ENCODE results near the gene EEPD1.

Gene EEPD1

GRCh38 chr7:36165802-36166201, 12.7 kb downstream of the EEPD1 start:
- no peaks in the 10 kb centered on the region for H3K36me3 ChIP-seq
- no peak for TF ChIP-seq CTCF (IDR thresholded peaks at IDR 0.05; ENCODE audit: low read depth, low read length)
- no peaks in the 10 kb centered on the region for H3K9me3 ChIP-seq (ENCODE audit: severe bottlenecking)
- no peaks in the 10 kb centered on the region for H3K27me3 ChIP-seq (ENCODE audit: insufficient read depth, low read depth, severe bottlenecking)
- H3K4me3 ChIP-seq (ENCODE audit: low read depth, low read length): no peak overlapping the region
- DNase-seq: no peak
- H3K27ac ChIP-seq: no peak overlapping the region

- H3K27me3 ChIP-seq (ENCODE audit: insufficient read depth, low read depth, severe bottlenecking): no peaks in the 10 kb centered on the region
- H3K27ac ChIP-seq: no peak overlapping the region
- no peak for DNase-seq
- H3K4me3 ChIP-seq (ENCODE audit: low read depth, low read length): no peak overlapping the region
- no peaks in the 10 kb centered on the region for H3K36me3 ChIP-seq
- no peak for TF ChIP-seq CTCF (IDR thresholded peaks at IDR 0.05; ENCODE audit: low read depth, low read length)
- no peaks in the 10 kb centered on the region for H3K9me3 ChIP-seq (ENCODE audit: severe bottlenecking)
These were observed 14.5 kb downstream of the EEPD1 start for GRCh38 chr7:36167403-36168050.

- H3K9me3 ChIP-seq (ENCODE audit: severe bottlenecking): no peaks in the 10 kb centered on the region
- H3K27ac ChIP-seq: no peak overlapping the region
- TF ChIP-seq CTCF (IDR thresholded peaks at IDR 0.05; ENCODE audit: low read depth, low read length): no peak
- no peaks in the 10 kb centered on the region for H3K27me3 ChIP-seq (ENCODE audit: insufficient read depth, low read depth, severe bottlenecking)
- DNase-seq: no peak
- no peaks in the 10 kb centered on the region for H3K36me3 ChIP-seq
- H3K4me3 ChIP-seq (ENCODE audit: low read depth, low read length): no peak overlapping the region
These were observed 18.4 kb downstream of the EEPD1 start for GRCh38 chr7:36171503-36171902.

- Histone ChIP-seq H3K27ac (no peak overlapping the region), H3K4me3 (ENCODE audit: low read depth, low read length) (no peak overlapping the region)
These were observed 22.8 kb downstream of the EEPD1 start for GRCh38 chr7:36175886-36176285.

GRCh38 chr7:36176697-36177096, 23.6 kb downstream of the EEPD1 start:
- Histone ChIP-seq H3K36me3 (no peaks in the 10 kb centered on the region), H3K27ac (no peak overlapping the region), H3K9me3 (ENCODE audit: severe bottlenecking) (no peaks in the 10 kb centered on the region), H3K27me3 (ENCODE audit: insufficient read depth, low read depth, severe bottlenecking) (no peaks in the 10 kb centered on the region), H3K4me3 (ENCODE audit: low read depth, low read length) (no peak overlapping the region)
- no peak for TF ChIP-seq CTCF (IDR thresholded peaks at IDR 0.05; ENCODE audit: low read depth, low read length)
- no peak for DNase-seq

More at GRCh38 chr7:36175886-36176285, 22.8 kb downstream of the EEPD1 start:
- H3K9me3 ChIP-seq (ENCODE audit: severe bottlenecking): no peaks in the 10 kb centered on the region
- H3K27me3 ChIP-seq (ENCODE audit: insufficient read depth, low read depth, severe bottlenecking): no peaks in the 10 kb centered on the region
- no peaks in the 10 kb centered on the region for H3K36me3 ChIP-seq
- no peak for TF ChIP-seq CTCF (IDR thresholded peaks at IDR 0.05; ENCODE audit: low read depth, low read length)
- no peak for DNase-seq

GRCh38 chr7:36180121-36180520, 27.1 kb downstream of the EEPD1 start:
- no peaks in the 10 kb centered on the region for H3K36me3 ChIP-seq
- H3K9me3 ChIP-seq (ENCODE audit: severe bottlenecking): no peaks in the 10 kb centered on the region
- DNase-seq: no peak
- TF ChIP-seq CTCF (IDR thresholded peaks at IDR 0.05; ENCODE audit: low read depth, low read length): no peak
- no peak overlapping the region for H3K27ac ChIP-seq
- H3K4me3 ChIP-seq (ENCODE audit: low read depth, low read length): no peak overlapping the region
- H3K27me3 ChIP-seq (ENCODE audit: insufficient read depth, low read depth, severe bottlenecking): no peaks in the 10 kb centered on the region
